GM18499 (cell line): ENCODE results near the gene GHRHR.

Experiments
- ATAC-seq: cut with Tn5 transposase; IDR thresholded peaks from one replicate; pipeline ENCODE4 v1.9.1; 2021; ENCODE audit warnings: moderate number of reproducible peaks; ENCODE audit not compliant: insufficient read depth, unreplicated experiment

Gene GHRHR

GRCh38 chr7:30965372-30965771, 1.6 kb downstream of the GHRHR start:
- no peak for ATAC-seq

GRCh38 chr7:30965883-30966282, 2.1 kb downstream of the GHRHR start:
- no peak for ATAC-seq

DNA sequence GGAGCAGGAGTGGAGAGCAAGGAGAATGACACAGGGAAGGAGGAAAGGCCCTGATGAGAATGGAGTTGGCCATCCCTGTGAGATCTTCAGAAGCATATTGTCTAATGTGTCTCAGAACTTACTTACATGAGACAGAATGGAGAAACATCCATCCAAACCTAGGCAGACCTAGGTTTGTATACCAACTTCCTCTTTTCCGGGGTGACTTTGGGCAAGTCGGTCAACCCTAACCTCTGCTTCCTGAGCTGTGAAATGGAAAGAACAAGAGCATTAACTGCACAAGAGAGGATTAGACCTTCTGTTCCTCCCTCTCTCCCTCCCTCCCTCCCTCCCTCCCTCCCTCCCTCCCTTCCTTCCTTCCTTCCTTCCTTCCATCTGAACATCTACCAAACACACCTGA, 4.5 kb downstream of the GHRHR start:
- ATAC-seq, result no peak

DNA sequence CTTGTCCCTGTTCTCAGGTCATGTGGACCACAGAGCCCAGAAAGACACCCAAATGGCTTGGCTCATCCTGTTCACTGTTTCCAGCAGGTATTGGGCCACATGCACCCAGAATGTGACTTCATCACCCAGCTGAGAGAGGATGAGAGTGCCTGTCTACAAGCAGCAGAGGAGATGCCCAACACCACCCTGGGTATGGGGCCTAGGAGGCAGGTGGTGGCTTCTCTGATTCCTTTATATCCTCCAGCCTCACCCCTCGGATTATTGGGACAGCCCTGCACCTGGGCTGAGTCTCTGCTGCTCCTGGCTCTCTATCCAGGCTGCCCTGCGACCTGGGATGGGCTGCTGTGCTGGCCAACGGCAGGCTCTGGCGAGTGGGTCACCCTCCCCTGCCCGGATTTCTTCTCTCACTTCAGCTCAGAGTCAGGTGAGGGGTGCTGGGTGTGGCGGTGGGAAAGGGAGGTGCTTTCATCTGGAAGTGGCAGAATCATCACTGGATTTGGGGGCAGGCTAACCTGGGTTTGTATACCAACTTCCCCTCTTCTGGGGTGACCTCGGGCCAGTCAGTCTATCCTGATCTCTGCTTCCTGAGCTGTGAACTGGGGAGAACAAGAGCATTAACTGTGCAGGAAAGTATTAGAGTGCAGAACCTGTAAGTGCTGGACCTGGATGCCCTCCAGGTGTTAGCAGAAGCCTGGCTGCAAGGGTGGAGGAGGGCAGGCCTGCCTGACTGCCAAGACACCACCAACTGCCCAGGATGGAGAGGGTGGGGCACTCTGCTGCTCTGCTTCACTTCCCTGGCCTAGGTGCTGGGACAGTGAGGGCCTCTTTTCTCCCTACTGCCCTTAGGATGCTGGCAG, 5.2 kb downstream of the GHRHR start:
- no peak for ATAC-seq

DNA sequence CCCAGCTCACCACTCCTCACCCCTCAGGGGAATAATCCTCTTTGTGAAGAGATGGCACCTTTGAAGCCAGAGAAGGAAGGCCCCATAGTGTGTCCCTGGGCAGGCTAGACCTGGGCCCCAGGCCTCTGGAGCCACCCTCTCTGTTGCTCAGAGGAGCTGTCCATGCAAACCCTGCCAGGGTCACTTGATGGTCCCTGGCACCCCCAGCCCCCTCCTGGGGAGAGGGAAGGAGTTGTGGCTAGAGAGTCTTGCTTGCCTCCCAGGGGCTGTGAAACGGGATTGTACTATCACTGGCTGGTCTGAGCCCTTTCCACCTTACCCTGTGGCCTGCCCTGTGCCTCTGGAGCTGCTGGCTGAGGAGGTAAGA, 5.8 kb downstream of the GHRHR start:
- no peak for ATAC-seq

DNA sequence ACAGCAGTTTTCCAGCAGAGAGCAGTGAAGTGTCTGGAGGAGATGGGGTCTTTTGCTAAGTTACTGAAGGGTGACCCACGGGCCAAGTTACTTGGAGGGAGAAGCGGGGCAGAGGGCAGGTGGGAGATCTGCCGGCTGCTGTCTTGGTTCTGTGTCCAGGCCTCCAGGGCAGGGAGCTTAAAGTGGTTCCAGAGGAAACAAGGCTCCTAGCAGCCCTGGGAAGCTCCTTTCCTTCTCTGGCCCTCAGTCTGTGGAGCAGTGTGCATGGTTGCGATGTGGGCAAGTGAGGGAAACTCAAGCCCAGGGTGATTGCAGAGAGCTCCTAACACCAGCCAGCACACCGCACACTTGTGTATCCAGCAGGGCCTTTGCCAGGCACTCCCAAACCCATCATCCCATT, 6.3 kb downstream of the GHRHR start:
- ATAC-seq, result no peak

GRCh38 chr7:30970594-30971094, 6.9 kb downstream of the GHRHR start:
- ATAC-seq, result no peak

GRCh38 chr7:30971440-30971839, 7.7 kb downstream of the GHRHR start:
- no peak for ATAC-seq

GRCh38 chr7:30971840-30972563, 8.2 kb downstream of the GHRHR start:
- ATAC-seq, result no peak

- no peak for ATAC-seq
Measured at GRCh38 chr7:30973292-30973691, 9.5 kb downstream of the GHRHR start.

- no peak for ATAC-seq
Measured at GRCh38 chr7:30973791-30974604, 10.2 kb downstream of the GHRHR start.

- ATAC-seq, result peak; percentile 89
Measured at GRCh38 chr7:30974605-30975255, 11.0 kb downstream of the GHRHR start.

DNA sequence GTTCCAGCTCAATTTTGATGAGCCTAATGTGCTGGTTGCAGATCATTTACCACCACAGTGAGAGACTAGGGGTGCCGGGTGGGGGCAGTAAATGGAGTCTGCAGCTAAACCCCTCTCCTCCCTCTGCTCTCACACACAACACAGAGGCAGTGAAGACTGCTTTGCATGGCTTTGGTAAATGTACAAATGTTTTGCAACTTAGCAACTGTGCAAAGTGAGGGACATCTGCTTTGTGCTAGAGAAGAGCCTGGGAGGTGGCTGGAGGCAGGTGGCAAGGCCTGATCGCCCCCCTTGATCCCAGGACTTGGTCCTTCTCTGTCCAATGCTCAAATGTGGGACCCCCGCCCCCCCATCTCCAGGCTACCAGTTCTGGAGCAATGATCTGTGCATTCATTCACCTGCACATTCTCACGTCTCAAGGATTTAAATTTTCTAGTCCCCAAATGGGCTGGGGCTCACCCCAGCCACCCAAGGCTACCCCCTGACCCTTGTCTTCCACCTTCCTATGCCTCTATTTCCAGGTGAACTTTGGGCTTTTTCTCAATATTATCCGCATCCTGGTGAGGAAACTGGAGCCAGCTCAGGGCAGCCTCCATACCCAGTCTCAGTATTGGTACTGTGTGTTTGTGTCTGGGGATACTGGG, 11.6 kb downstream of the GHRHR start:
- no peak for ATAC-seq

DNA sequence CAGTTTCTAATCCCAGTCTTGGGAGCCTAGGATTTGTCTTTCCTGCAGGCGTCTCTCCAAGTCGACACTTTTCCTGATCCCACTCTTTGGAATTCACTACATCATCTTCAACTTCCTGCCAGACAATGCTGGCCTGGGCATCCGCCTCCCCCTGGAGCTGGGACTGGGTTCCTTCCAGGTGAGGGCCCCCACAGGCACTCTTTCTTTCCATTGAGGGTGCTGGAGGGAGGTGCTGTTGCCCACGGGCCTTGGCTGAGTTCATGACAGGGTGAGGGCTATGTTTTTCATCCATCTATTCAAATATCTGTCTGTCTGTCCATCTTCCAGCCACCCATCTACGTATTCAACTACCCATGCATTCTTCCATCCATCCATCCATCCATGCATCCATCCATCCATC, 12.6 kb downstream of the GHRHR start:
- ATAC-seq, result no peak

DNA sequence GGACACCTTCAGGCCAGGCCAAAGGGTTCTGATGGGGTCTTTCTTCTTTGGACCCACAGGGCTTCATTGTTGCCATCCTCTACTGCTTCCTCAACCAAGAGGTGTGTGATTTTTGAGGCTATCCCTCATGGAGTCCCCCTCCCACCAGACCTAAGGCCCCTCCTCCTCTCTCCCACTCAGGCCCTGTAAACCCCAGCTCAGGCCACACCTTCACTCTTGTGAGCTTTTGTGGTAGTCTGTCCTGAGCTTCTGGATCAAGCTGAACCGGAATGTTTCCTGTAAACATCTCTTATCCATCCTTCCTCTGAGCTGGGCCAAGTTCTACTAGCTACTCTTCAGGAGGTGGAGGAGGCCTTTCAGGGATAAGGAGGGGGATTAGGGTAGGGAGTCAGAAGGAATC, 13.5 kb downstream of the GHRHR start:
- no peak for ATAC-seq

DNA sequence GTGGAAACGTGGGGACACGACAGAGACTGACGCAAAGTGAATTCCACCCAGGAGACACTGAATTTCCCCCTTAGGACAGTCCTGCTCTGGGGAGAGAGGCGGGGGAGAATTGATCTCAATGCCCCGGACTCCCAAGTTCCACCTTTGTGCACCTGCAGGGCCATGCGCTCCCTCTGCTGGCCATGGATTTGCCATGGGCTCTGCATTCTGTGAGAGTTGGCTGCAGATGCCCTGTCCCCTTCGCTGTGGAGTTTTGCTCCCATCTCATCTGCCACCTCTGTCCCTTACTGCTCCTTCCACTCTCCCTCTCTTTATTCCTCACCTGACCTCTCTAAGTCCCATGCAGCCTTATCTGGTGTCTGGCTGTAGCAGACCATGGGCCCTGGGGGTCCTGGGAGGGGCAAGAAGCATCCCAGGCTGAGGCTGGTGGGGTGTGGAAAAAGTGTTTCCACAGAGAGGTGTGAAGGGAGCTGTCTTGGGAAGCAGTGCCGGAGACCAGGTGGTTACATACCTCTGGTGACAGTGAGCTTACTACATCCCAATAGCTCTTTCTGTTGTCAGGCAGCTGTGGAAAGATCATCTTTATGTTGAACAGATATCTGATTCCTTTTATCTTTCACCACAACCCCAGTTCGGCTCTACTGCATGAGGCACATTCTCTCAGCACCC, 14.3 kb downstream of the GHRHR start:
- ATAC-seq, result no peak

GRCh38 chr7:30979027-30979426, 15.3 kb downstream of the GHRHR start:
- no peak for ATAC-seq

- no peak for ATAC-seq
Measured at GRCh38 chr7:30980194-30980593, 16.4 kb downstream of the GHRHR start.

DNA sequence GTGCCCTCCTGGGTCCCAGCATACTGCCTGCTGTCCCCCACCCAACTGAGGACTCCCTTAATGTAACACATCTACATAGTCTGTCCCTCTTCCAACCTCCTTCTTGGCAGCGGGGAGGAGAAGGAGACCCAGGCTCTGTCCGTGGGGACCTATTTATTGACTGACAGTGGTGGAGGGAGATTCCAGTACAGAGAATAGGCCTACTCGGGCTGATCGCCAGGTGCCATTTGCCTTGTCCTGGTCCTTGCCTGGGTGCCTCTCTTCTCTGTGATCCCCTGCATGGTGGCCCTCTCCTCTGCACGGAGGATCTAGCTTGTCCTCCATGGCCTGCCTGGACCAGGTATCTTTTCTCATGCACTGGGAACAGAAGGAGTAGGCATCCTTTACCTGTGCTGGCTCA, 17.0 kb downstream of the GHRHR start:
- no peak for ATAC-seq
